NCI-H128 (cell line): ENCODE results near the gene MTOR.
"Not testable (repeated sequence)": the region's sequence is repeated elsewhere in the genome, so short reads cannot be mapped to it uniquely, and the experiment has no call there.

Experiments used
- DNase-seq: peaks from one replicate; lab custom pipeline; 2025; ENCODE audit not compliant: unreplicated experiment; lab: John Stamatoyannopoulos, UW

The MTOR gene

DNA sequence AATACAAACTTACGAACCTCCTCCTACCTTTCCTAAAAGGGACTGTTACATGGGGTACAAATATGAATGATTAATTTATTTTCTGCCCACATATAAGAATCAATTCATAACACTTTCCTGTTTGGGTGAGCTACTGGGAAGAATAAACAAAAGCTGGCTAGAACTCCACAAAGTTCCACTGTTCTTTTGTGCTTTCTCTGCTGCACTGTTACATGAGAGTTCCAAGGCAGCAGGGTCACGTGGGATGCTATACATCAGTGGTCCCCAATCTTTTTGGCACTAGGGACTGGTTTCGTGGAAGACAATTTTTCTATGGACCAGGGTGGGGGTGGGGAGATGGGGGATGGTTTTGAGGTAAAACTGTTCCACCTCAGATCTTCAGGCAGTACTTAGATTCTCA, 75.4 kb downstream of the MTOR start:
- no peak for DNase-seq

DNA sequence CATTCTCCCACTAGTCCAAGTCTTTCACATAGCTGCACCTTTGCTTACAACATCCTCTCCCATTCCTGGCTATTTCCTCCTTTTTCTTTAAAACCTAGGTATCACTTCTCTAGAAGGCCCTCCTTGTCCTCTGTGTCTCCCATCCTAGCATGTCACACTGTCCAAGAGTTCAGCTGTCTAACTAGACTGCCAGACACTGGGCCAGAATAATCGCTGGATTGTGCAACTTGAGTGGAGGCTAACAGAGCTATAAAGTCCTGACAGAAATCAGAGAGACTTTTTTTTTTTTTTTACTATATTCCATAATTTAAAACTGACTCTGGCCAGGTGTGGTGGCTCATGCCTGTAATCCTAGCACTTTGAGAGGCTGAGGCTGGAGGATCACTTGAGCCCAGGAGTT, 77.4 kb downstream of the MTOR start:
- no peak for DNase-seq

DNA sequence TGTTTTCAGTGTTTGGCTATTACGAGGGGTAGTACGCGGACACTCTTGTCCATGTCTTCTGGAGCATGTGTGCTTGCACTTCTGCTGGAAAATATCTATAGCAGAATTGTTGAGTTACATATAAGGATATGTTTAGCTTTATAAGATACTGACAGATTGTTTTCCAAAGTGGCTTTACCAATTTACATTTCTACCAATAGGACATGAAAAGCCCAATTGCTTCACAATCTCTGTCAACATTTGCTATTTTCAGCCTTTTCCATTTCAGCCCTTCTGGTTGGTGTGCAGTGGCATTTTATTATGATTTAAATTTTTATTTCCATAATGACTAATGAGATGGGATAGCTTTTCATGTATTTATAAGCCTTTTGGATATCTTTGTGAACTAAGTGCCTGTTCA, 79.5 kb downstream of the MTOR start:
- DNase-seq, result no peak

DNA sequence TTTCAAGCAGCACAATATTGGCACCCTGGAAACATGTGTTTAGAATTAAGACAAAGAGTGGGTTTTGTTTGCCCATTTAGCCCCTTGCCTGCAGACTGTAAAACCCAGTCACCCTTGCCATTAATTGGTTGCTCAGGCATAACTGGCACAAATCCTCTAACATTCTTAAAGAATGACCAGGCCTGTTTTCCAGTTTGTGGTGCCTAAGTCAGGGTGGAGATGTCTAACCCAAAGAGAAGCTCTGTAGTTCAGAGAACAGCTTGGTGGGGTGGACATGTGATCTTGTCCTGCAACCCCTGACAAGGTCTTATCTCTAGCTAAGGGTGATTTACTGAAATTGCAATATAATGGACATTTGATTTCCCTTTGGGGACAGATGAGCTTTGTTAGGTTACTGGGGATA, 82.0 kb downstream of the MTOR start:
- DNase-seq, result no peak

DNA sequence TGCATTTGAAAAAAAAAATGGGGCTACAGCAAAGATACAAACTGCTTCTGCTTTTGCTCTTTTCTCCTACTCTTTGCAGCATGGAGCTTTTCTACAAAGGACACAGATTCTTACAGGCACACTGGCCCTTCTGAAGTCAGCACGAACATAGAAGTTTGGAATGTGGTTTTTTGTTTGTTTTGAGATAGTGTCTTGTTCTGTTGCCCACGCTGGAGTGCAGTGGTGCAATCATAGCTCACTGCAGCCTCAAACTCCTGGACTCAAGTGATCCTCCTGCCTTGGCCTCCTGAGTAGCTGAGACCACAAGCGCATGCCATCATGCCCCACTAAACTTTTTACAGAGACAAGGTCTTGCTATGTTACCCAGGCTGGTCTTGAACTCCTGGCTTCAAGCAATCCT, 82.6 kb downstream of the MTOR start:
- DNase-seq, result not testable (repeated sequence)

DNA sequence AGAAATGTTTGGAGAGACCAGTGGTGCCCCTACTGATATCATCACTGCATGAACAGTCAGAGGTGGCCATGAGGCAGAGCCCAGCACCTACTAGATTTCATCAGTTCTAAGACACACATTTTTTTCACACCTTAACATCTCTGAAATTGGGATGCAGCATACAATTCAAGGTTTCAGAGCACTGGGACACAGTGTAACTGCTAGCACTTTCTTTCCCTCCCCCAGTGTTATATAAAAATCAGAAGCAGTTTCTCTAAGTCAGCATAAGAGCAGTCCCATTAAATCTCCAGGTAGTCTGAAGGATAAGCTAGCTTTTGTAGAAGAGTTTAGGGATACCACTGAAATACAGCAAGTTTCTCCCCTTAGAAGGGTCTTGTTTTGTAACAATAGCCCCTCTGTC, 83.2 kb downstream of the MTOR start:
- DNase-seq, result no peak

DNA sequence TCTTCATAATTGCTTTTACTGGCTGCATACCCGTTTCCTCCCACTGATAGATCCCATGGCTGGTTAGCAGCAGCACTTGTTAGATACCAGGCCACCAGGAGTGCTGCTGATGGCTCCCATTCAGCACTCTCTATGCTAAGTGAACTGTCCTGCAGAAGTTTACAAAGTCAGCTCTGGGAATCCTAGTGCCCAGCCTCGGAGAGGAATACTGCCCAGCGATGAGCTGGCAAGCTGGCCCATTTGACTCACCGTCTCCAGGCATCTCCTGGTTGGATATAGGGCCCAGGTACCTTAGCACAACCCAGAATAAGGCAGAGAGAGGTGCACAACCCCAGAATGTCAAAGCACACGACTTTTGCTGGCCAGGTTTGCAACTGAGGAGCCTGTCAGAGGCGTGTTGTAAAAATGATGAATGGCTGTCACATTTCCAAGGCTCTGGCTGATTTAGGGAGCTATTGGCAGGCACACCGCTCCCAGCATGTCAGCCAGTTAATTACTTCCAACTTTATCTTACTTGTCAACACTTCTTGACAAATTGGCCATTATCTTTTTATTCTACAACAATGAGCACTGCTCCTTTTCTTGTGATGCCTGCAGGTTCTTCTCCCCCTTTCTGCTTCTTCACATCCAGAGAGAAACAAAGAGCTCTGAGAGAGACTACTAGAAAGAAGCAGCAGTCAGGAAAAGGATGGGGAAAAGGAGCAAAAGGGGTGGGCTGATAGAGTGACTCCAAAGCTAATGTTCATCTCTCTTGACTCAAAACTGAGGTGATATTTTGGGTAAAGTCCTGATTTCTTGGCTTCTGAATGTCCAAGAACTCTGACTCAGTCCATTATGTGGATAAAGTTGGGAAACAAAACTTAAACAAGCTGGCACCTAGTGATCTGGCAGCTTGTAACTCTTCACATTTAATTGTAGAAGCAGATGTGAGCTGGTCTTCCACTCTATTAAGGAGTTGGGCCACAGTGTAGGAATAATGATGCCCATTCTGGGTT, 84.0 kb downstream of the MTOR start:
- DNase-seq, result peak; percentile 63

DNA sequence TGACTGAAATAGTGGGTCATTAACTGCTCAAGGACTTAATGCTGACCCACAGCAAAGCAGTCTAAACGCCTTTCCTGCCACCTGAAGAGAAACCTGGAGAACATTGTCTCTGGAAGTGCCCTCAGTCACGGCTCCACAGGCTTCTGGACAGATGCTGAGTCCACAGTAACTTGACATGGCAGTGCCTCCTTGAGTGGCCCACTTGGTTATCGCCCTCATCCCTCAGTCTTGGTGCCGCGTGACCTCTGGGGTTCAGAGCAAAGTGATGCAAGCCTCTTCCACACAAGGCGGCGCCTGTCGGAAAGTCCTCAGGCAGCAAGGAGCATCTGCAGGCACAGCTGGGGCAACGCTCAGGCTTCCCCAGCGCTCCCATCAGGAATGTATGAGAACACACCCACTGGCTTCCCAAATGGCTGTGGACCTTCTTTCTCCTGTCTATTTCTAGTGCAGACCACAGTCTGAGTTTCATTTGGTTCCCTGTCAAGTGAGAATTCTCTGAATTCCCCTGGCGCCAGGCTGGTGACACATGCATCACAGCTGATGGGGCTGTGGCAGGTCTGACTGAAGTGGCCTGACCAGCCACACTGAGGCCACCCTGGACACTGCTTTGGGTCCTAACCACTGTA, 86.2 kb downstream of the MTOR start:
- no peak for DNase-seq

DNA sequence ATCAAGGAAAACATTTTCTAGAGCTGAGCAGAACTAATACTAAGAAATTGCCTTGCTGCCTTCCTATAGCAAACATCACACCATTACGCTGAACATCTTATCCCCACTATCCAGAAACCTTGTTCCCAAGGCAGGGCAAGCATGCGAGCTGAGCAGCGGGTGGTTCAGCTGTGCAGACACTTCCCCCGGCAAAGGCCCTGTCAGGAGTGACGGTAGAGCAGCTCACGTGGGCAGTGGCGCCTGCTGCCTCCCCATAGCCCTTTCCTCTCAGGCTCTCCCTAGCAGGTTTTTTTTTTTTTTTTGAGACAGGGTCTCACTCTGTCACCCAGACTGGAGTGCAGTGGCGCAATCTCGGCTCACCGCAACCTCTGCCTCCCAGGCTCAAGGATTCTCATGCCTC, 86.9 kb downstream of the MTOR start:
- no peak for DNase-seq

DNA sequence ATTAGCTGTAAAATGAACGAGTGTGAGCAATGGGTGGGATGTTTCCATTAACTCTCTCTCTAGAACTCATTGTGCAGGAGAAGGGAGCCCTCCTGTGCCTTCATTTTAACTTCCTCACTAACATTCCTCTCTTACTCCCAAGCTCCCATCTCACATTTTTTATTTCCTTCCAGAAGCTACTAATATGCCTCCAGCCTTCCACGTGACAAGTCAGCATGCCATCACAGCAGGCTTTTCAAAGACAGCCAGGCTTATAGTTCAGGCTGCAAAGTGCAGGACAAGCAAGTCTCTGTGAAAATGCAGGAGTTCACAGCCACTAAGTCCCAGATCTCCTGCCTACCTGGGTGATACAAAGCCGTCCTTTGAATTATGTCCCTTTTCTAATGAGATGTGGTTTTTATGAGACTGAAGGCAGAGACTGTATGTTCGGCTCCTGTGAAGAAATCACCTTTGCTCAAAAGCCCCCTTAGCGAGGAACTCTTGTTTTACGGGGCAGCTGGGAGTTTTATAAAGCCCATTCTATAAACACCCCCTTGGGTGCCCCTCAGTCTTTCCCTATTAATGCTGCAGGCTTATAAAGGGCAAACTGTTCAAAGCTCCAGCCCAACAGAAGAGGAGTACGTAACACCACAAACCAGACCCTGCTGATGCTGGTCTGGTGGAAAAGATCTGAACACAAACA, 87.9 kb downstream of the MTOR start:
- no peak for DNase-seq

DNA sequence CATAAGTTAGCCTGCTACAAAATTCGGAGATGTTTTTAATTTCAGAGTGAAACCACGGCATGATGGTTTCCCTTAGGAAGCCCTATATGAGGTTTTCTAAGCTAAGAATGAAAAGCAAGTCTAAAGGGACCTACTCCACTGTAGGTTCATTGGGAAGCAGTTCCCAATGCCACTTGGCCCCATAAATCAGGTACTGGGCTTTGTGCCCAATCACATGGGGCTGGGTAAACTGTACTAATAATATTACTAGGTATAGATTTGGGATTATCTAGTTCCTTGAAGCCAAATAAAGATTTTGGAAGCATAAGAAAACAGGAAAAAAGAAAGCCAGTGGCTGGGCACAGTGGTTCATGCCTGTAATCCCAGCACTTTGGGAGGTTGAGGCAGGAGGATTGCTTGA, 92.2 kb downstream of the MTOR start:
- no peak for DNase-seq

DNA sequence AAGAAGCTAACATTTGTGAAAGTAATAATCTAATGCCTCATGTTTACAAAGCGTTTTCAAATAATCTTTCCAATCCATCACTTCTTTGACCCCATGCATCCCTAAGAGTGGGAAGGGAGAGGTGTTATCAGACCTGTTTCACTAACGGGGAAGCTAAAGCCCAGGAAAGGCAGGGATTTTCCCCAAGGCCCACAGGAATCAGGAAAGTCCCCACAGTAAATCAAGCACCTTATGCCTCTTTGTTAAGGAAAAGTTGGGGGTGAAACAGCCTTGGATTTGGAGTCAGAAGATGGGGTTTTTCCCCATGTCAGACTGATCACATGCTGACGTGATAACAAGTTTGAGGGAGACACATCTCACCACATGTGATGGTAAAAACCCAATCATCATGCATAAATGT, 93.1 kb downstream of the MTOR start:
- DNase-seq, result no peak

DNA sequence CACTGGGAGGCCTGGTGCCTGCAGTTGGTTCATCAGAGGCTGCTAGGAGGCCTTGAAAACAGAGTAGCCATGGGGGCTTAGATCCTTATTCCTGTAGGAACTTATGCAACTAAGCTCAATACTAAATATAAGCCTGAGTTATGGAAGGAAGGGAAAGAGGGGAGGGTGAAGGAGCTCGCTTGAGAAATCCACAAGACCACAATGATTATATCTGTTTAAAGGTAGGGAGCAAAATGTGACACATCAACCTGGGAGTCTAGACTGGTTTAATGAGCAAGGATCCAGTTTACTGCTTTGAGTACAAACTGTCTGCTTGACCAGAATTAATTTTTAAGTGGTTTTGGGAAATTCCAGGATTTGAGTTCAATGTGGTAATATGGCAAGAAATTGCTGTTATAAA, 93.6 kb downstream of the MTOR start:
- DNase-seq, result no peak

DNA sequence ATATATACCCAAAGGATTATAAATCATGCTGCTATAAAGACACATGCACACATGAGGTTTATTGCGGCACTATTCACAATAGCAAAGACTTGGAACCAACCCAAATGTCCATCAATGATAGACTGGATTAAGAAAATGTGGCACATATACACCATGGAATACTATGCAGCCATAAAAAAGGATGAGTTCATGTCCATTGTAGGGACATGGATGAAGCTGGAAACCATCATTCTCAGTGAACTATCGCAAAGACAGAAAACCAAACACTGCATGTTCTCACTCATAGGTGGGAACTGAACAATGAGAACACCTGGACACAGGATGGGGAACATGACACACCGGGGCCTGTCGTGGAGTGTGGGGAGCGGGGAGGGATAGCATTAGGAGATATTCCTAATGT, 95.6 kb downstream of the MTOR start:
- DNase-seq, result not testable (repeated sequence)

DNA sequence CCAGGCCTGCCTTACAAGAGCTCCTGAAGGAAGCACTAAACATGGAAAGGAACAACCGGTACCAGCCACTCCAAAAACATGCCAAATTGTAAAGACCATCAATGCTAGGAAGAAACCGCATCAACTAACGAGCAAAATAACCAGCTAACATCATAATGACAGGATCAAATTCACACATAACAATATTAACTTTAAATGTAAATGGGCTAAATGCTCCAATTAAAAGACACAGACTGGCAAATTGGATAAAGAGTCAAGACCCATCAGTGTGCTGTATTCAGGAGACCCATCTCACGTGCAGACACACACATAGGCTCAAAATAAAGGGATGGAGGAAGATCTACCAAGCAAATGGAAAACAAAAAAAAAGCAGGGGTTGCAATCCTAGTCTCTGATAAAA, 99.6 kb downstream of the MTOR start:
- not testable (repeated sequence) for DNase-seq

DNA sequence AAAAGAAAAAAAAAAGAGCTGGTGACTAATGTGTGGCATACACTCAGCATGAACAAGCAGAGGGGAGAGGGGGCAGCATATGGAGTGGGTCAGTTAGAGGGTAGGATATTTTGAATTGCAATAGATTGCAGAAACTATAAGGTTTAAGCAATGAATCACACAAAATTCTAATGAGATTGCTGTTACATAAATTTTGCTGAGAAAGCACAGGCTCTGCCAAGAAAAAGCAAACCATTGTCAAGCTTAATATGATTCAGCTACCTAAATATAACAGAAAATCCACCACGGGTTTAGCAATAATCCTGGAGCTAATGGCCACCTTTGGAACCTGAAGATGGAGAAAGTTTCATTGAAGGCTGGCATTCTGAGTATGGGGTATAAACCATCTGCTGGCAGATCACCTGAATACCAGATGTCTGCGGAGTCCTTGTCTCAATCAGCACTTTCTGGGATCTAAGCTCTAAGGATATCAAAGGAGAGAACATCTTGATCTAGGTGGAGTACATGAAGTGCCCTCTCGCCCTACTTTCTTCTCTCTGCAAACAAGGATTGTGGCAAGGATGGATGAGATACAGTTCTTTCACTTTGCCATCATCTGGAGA, 103.5 kb downstream of the MTOR start:
- no peak for DNase-seq

DNA sequence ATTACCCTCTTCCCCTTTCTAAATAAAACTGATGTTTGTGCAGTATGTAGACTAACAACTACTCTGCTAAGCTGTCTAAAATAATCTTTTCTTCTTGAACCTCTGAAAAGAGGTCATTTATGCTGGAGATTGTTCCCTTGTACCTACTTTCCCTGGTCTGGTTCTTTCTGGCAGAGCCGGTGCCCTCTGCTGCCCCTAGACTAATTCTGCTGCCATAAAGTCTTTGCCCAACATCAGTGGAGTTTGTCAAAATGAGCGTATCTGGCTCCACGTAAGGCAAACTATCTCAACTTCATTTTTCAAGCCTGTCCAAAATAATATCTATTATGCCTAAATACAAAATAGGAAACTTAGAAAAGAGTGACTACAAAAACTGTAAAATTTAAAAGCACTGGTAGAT, 104.1 kb downstream of the MTOR start:
- DNase-seq, result no peak

DNA sequence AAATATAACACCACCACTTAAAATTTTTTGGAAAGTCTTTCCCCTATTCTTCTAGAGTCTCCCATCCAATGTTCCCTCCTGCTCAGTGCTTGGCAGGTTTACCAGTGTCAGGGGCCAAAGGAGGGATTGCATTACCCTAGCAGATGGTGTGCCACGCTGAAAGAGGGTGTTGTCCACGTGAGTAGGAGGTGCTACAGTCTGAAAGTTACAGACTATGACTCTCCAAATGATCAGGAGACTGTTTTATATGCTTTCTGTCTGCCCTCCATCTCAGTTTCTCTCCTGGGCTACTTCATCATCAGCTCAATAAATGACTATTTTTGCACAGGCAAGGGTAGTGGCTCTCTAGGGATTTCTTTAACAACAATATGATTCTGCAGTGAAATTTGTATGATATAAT, 104.5 kb downstream of the MTOR start:
- peak; percentile 39 for DNase-seq

DNA sequence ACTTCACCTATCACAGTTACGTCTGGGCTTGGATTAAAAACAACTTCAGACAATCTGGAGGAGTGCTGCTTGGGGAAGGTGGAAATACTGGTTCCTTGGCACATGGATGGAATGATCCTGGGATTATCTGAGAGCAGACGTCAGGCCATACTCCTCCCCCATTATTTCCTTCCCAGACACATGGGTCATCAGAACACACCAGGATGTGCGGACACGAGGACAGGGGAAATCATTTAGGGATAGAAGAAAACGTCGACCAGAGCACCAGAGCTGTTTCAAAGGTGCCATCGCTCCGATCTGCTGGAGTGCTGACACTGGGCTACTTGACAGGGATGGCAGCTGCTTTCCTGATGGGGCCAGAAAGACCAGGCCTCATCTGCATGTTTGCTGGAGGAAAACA, 105.0 kb downstream of the MTOR start:
- DNase-seq, result no peak

DNA sequence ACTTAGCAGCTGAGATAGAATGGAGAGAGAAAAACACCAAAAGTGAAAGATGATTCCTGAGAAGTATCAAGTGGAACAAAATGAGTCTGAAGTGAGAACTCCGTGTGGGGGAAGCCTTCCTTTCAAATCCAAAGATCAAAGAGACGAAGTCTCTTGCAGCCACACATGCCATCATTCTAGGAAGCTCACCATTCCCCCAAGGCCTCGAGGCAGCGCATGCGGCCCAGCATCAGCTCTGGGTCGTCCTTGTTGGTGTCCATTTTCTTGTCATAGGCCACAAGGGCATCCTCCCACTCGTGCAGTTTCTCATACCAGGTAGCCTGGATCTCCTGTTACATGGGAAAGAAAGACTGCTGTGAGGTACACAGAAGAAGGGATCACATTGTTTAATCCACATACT, 105.4 kb downstream of the MTOR start:
- no peak for DNase-seq

DNA sequence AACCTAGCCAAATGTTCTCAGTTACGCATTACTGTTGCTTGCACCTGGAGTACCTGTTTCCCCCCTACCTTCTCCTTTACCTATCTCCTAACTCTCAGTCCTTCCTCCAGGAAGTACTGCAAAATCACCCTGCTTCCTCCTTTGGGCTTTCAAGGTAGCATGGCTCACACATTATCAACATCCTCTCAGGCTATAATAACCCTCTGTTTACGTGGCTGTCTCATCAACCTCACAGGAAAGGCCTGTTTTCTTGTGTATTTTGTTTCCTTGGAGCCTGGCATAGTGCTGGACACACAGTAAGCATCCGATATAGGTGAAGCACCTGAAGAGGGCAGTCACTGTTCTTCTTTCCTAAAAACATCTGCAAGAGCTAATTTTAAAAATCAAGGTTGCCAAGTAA, 105.9 kb downstream of the MTOR start:
- DNase-seq, result no peak

DNA sequence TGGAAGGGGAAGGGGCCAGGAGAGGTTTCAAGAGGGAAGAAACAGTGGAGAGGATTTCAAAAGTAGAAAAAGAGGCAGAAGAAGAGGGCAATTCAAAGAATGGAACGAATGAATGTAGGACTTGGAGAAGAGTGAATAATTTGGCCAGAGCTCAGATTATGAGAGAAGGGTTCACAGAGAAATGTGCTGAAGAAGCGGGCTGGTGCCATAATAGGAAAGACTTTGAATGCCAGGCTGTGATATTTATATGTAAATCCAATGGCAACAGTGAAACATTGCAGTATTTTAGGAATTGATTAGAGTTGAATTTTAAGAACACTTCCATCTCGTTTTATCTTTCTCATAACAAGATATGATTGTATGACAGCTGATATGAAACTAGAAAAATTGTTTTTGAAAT, 109.2 kb downstream of the MTOR start:
- no peak for DNase-seq
